ENCODE results near the gene AJM1.

DNA sequence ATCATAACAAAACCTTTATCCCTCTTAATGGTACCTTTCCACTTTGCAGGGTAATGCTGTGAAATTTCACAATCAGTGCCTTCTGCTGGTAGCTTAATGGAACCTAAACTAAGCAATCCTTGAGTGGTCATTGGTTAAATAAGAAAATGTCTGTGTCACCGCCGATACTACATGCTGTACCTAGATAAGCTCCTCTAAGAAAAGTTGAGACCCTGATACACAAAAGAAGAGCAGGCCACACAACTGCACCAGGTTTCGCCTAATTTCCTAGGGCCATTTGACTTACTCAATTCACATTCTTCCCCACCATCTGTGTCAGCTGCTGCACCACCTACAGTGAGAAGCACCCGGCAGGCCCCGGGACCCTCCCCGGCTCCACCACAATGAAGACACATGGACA lies 32.9 kb downstream of the AJM1 start:
- TF ChIP-seq, protein P1, sequence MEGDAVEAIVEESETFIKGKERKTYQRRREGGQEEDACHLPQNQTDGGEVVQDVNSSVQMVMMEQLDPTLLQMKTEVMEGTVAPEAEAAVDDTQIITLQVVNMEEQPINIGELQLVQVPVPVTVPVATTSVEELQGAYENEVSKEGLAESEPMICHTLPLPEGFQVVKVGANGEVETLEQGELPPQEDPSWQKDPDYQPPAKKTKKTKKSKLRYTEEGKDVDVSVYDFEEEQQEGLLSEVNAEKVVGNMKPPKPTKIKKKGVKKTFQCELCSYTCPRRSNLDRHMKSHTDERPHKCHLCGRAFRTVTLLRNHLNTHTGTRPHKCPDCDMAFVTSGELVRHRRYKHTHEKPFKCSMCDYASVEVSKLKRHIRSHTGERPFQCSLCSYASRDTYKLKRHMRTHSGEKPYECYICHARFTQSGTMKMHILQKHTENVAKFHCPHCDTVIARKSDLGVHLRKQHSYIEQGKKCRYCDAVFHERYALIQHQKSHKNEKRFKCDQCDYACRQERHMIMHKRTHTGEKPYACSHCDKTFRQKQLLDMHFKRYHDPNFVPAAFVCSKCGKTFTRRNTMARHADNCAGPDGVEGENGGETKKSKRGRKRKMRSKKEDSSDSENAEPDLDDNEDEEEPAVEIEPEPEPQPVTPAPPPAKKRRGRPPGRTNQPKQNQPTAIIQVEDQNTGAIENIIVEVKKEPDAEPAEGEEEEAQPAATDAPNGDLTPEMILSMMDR (IDR thresholded peaks at IDR 0.05): no peak
- no peak for TF ChIP-seq EP300 (IDR thresholded peaks at IDR 0.05)
- no peak for TF ChIP-seq POLR2A (IDR thresholded peaks at IDR 0.05)

Measured in ovary (tissue), 3 donors.